NCI-H69 (cell line): Measurements from ENCODE around the gene ZFYVE28.
A peak's percentile ranks its signal among the peaks of the same experiment; 100 is the strongest.

ENCODE experiments used
- DNase-seq: peaks from one replicate; lab custom pipeline; 2025; lab: John Stamatoyannopoulos, UW

Gene ZFYVE28

DNA sequence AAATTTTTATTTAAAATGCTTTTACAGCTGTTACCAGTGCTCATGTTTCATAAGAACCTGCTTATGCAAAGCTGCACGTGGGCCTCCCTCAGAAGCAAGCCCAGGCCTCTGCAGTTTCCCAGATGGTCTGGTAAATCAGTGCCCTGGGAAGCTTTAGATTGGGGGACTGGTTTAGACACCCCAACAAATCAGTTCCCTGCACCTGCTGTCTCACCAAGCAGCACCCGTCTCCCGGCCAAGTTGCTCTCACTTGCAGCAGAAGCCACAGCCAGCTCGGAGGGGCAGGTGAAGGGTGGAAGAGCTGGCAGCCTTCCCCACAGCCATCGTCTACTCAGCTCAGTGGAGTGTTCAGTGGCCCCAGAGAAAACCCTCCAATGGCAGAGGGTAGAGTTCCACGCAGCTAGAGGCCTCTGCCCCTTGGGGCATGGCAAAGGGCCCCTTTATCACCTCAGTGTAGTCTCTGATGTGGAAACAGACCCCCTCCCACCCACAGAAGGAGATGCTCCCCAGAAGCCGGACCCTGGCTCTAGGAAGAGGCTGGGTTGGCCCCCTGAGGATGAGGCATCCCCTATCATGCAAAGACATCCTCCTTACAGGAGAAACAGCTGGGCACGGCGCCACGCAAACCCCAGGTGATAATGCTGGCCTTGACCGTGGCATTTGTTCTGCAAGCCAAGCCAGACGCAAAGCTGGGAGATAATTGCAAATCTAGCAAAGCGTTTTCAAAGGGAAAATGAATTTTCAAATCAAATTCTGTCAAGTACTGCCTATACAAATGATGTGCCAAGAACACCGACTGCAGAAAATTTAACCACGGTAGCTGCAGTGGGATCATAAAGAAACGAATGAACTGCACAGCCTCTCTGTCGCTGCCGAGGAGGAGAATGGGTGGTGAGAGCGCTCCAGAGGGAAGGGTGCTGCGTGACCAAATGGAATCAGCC, 51.9 kb downstream of the ZFYVE28 start:
- DNase-seq, result peak; percentile 79

GRCh38 chr4:2365913-2366210, 52.6 kb downstream of the ZFYVE28 start:
- DNase-seq, result no peak

GRCh38 chr4:2365054-2365912, 53.2 kb downstream of the ZFYVE28 start:
- peak; percentile 15 for DNase-seq

GRCh38 chr4:2364654-2365053, 53.8 kb downstream of the ZFYVE28 start:
- DNase-seq, result peak; percentile 2

GRCh38 chr4:2363951-2364653, 54.3 kb downstream of the ZFYVE28 start:
- DNase-seq, result no peak

DNA sequence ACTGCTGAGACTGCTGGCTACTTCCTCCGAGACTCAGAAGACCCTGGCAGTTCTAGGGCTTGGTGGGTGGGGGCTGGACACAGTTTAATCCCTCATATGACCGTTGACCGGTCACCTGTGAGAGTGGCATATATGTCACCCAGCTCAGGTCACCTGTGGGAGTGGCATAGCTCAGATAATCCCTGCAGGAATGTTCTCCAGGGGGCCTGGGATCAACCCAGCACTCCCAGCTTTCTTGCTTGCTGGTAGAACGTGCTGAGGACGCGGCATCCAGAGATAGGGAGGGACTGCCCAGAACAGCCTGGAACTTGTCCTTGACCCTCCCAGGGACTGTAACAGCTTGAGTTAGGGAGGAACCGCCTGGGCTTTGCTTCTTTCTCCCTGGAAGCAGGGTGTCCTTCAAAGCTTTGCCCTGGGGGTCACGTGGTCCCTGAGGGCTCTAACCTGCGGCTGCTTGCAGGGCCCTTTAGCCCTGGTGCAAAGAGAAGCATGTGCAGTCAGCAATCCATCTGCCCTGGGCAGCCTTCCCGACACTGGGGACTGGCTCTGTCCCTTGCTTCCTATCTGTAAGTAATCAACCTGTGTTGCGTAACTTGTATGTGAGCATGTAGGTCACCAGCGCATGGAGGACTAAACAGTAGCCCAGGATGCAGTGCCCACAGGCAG, 55.3 kb downstream of the ZFYVE28 start:
- DNase-seq, result no peak

DNA sequence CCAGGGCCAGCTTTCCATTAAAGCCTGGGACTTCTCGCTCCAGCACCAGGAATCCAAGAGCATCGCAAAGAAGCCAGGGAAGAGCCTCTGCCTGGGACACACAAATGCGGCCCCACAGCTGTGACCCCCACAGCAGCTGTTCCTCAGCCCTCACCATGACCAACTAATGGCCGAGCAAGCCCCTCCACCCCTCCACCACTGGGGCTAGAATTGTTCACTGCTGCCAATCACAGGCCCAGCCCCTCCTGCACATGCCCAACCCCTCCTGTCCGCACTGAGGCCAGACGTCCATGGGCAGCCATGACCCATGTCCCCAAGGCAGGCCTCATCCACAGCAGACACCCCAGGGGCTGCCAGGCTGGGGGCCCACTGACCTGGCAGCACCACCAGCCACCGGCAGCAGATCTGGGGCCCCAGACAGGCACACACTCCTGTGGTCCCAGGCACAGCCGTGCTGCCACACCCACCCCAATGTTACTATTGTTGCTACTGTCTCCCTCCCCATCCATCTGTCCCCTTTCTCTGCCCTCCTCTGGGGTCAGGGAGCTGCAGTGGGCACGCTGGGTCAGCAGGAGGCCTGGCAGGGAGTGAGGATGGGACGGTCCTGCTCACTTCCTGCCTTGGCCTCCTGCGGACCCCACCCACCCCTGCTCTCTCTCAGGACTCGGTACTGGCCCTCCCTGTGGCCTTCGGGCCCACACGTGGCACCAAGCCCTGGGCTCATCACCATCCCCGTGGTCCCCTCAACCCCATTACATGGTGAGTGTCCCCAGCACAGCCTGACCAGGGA, 56.0 kb downstream of the ZFYVE28 start:
- DNase-seq, result no peak

GRCh38 chr4:2361366-2362265, 56.8 kb downstream of the ZFYVE28 start:
- no peak for DNase-seq

DNA sequence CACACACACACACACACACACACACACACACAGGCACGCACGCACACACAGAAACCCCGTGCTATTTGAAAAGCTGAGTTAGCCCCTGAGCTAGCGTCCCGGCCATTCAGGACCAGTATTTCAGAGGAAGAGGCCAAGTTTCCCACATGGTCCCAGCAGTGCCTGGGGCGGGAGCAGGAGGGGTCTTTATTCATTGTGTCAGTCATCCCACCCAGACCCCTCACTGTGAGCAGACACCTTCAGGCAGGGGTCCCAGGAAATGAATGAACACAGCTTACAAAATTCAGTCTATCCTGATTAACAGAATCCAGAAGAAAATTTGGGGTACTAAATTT, 58.1 kb downstream of the ZFYVE28 start:
- DNase-seq, result no peak

GRCh38 chr4:2359591-2360395, 58.7 kb downstream of the ZFYVE28 start:
- no peak for DNase-seq

DNA sequence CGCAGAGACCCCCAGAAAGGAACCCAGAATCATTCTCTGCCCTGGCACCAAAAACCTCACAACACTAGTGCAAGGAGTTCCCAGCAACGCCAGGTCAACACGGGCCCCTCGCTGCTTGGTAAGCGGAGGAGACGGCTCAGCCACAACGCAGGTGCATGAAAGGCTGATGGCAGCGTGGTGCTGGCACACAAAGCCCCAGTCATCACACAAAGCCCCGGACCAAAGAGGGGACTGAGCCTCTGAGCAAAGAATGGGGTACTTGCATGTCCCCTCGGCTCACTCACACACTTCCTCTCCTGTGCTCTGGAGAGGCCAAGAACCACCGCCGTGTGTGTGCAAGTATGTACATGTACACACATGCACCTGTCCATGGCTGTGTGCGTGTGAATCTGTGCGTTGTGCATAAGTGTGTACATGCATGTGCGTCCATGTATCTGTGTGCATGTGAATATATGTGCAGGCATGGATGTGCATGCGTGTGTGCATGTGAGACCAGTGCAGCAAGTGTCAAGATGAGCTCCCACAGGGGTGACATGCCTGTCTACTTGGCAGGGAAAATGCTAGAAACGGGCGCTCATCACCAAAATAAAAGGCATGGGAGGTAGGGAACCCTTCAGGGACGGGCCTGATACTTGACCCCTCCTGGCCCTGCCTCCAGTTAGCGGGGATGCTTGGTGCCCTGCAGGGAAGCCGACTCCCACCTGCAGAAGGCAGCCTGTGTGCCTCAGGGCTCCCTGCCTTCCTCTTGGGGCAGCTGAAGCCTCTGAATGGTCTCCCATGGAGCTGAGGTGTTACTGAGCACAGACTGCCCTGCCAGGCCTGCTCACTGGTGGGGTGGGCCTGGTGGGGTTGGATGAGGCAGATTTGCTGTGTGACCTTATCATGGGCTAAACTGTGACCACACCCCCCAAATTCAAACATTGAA, 60.4 kb downstream of the ZFYVE28 start:
- peak; percentile 11 for DNase-seq

GRCh38 chr4:2356123-2357069, 62.0 kb downstream of the ZFYVE28 start:
- no peak for DNase-seq

DNA sequence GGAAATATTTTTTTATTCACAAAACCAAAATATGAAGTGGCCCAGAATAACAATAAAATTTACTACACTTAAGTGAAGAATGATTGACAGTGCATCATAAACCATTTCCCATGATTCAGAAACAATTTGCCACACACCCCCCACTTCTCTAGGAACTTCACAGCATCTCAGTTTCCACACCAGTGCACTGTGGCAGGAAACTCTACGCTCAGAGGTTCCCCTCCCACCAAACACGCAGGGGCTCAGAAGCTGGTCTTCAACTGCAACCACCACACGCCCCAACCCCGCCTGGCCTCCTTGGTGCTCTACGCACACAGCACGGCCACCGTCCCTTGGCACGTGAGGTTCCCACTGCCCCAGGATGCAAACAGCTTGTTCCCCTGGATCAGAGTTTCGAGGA, 63.7 kb downstream of the ZFYVE28 start:
- no peak for DNase-seq

DNA sequence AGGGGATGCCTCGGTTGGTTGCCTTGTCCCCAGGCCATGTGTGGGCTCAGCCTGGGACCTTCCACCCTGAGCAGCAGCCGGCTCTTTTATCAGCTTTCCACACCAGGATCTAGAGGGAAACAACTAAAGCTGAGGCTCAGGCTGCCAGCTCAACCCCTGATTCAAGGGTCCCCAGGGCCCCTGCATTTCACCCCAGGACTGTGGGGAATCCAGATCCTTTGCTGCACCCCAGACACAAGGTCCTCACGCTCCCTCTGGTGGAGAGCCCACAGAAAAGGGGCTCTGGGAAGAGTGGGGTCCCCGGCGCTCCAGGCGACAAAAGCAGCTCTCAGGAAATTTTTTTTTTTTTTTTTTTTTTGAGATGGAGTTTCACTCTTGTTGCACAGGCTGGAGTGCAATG, 64.3 kb downstream of the ZFYVE28 start:
- DNase-seq, result peak; percentile 6

DNA sequence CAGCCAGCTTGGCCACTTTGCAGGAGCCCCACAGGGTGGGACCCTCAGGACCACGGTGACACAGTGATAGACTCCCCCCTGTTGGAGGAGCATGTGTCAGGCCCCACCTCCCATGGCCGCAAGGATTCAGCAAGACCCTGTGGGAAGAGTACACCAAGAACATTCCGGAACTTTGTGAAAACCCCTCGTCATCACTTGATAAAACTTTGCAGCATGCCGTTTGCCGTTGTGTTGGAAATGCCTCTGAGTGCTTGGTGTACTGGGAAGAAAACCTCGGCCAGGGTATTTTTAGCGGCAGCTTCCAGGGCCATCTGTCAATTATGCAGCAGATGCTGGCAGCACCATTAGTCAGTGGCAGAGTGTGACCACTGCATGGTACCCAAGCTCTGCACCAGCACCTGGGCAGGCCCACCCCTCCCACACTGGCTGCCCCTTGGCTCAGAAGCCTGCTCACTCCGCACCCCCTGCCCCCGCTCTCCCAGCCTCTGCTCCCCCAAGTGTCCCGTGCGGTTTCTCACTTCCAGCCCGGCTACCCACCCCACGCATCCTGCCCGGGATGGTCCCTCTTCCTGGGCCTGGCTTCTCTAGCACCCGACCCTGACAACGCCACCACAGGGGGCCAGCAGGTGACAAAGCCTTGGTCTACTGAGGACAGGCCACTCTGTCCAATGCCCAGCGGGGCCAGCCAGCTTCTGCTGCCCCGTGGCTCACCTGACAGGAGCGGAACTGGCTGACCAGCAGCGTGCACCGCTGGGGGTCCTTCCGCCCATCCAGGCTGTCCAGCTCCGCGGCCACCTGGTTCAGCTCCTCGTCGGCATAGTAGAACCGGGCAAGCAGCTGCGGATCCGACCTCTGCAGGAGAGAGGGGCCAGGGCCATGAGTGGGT, 65.0 kb downstream of the ZFYVE28 start:
- no peak for DNase-seq

DNA sequence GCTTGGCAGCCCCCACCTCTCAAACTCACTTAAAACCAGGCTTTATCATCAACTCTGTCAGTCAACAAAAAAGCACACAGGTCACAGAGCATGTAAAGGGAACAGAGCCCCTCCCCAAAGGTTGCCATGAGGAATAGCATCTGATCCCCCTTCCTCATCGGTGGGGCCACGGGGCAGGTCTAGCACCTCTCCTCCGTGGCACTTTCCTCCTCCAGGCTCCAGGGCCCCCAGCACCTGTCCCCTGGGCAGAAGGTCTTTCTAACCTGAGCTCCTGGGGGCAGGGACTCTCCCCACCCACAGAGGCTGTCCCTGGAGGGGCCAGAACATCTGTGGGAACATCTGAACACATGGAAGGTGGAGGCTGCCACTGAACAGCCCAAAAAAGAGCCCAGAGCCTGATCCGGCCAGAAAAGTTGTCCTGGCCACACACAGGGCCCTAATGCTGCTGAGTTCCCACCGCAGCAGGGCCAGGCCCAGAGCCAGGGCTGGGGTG, 65.7 kb downstream of the ZFYVE28 start:
- no peak for DNase-seq
